HCT116 (cell line): ENCODE results near the gene ADARB2. TPM values are rescaled to one million over a fixed set of nuclear protein-coding genes. Genes with fewer than 3 reads are reported as not detected.

ENCODE experiments used
- ATAC-seq: fragments of 200-7000 bp; cut with Tn5 transposase; 2 replicates; pipeline ENCODE4 v1.9.1; 2020; ENCODE audit warnings: mild to moderate bottlenecking, moderate library complexity
- BruUV-seq: library from RNA; stranded (reverse); fragments of 400-500 nt; replicated peaks from 2 replicates; lab custom pipeline; 2021; lab: Mats Ljungman, UMichigan
- CTCF ChIA-PET: fragments of 300-600 bp; sonication (Branson Sonifier 250); formaldehyde crosslinking; loops from one replicate; lab custom pipeline; 2021; ENCODE audit warnings: antibody characterized with exemption; lab: Charles Lee
- POLR2A ChIA-PET: fragments of 300-600, 350-600 bp; sonication (Branson Sonifier 250); formaldehyde crosslinking; loops from one replicate; lab custom pipeline; 2021; ENCODE audit warnings: antibody characterized with exemption; lab: Charles Lee
- RAD21 ChIA-PET, 2 experiments: fragments of 300-600 bp; sonication (Branson Sonifier 250); formaldehyde crosslinking; loops; one replicate each; lab custom pipeline; 2023; ENCODE audit warnings: low total read pairs in 2 of 2; ENCODE audit not compliant: uncharacterized antibody in 2 of 2, unreplicated experiment in 2 of 2, low non-redundant PET in 1 of 2; lab: Charles Lee
- DNase-seq: peaks from one replicate; pipeline ENCODE4 v3.0.0-alpha.2; 2010; ENCODE audit warnings: low read depth, low spot score
- H2AFZ ChIP-seq: fragments of 200-600 bp; shearing (Covaris generic), sonication (generic); 2 replicates; pipeline ENCODE4 v1.6.1; 2017; ENCODE audit warnings: low read depth, mixed run types, mixed read lengths, antibody characterized with exemption, low read length; ENCODE audit not compliant: poor library complexity, severe bottlenecking
- H3K27ac ChIP-seq: 2 replicates; pipeline ENCODE4 v1.5.1; 2012; ENCODE audit warnings: low read depth, low read length
- H3K27me3 ChIP-seq: fragments of 200-600 bp; sonication (generic); 2 replicates; pipeline ENCODE4 v1.6.1; 2016; ENCODE audit warnings: mixed run types, low read length, mixed read lengths; ENCODE audit not compliant: insufficient read depth
- H3K36me3 ChIP-seq, 2 experiments: fragments of 200-500 bp in 1 of 2; fragments of 200-600 bp in 1 of 2; sonication (Bioruptor generic) in 1 of 2; sonication (generic) in 1 of 2; 2 replicates each; pipeline versions ENCODE4 v1.5.1 to v1.6.1; 2014 to 2016; ENCODE audit warnings: low read length in 2 of 2, inconsistent platforms in 1 of 2, mixed read lengths in 1 of 2, mixed run types in 1 of 2; ENCODE audit not compliant: insufficient read depth in 2 of 2, control insufficient read depth in 1 of 2
- H3K4me1 ChIP-seq, 2 experiments: fragments of 200-600 bp in 1 of 2; sonication (generic) in 1 of 2; 2 replicates each; pipeline versions ENCODE4 v1.5.1 to v1.6.1; 2012 to 2017; ENCODE audit warnings: low read length in 2 of 2, inconsistent platforms in 1 of 2, mild to moderate bottlenecking in 1 of 2, mixed read lengths in 1 of 2, mixed run types in 1 of 2, moderate library complexity in 1 of 2; ENCODE audit not compliant: insufficient read depth in 2 of 2, control insufficient read depth in 1 of 2
- H3K4me2 ChIP-seq: fragments of 200-600 bp; sonication (generic); 2 replicates; pipeline ENCODE4 v1.6.1; 2017; ENCODE audit warnings: mixed run types, low read length, mixed read lengths
- H3K4me3 ChIP-seq, 2 experiments: fragments of 200-600 bp in 1 of 2; sonication (generic) in 1 of 2; replicated peaks in 1 of 2; 2 replicates each; pipeline ENCODE4 v1.5.1; 2011 to 2016; ENCODE audit warnings: low read length in 2 of 2, control low read depth in 1 of 2, low read depth in 1 of 2, mild to moderate bottlenecking in 1 of 2, mixed read lengths in 1 of 2, mixed run types in 1 of 2
- H3K79me2 ChIP-seq: fragments of 200-600 bp; sonication (generic); 2 replicates; pipeline ENCODE4 v1.6.1; 2017; ENCODE audit warnings: mild to moderate bottlenecking, mixed run types, low read length, moderate library complexity, mixed read lengths; ENCODE audit not compliant: insufficient read depth
- H3K9ac ChIP-seq: fragments of 200-600 bp; sonication (generic); 2 replicates; pipeline ENCODE4 v1.6.1; 2016; ENCODE audit warnings: low read length, mixed read lengths
- H3K9me2 ChIP-seq: fragments of 200-600 bp; sonication (generic), shearing (Covaris generic); 2 replicates; pipeline ENCODE4 v1.6.1; 2017; ENCODE audit warnings: mixed run types, mild to moderate bottlenecking, moderate library complexity; ENCODE audit not compliant: insufficient read depth
- H3K9me3 ChIP-seq, 2 experiments: fragments of 200-500 bp in 1 of 2; fragments of 200-600 bp in 1 of 2; sonication (Bioruptor generic) in 1 of 2; sonication (generic) in 1 of 2; 2 replicates each; pipeline ENCODE4 v1.6.1; 2014 to 2017; ENCODE audit warnings: low read length in 2 of 2, mixed read lengths in 2 of 2, inconsistent platforms in 1 of 2, low read depth in 1 of 2, mild to moderate bottlenecking in 1 of 2, mixed run types in 1 of 2, moderate library complexity in 1 of 2; ENCODE audit not compliant: control insufficient read depth in 1 of 2, insufficient read depth in 1 of 2
- H4K20me1 ChIP-seq: fragments of 200-600 bp; sonication (generic), shearing (Covaris generic); 2 replicates; pipeline ENCODE4 v1.6.1; 2017; ENCODE audit warnings: mixed run types, mild to moderate bottlenecking, moderate library complexity; ENCODE audit not compliant: insufficient read depth
- ATF3 ChIP-seq: IDR thresholded peaks from 2 replicates; pipeline ENCODE4 v1.6.1; 2012
- CEBPB ChIP-seq: IDR thresholded peaks from 2 replicates; pipeline ENCODE4 v1.6.1; 2012; ENCODE audit warnings: low read depth
- CTCF ChIP-seq, 3 experiments: fragments of 200-600 bp in 1 of 3; sonication (generic) in 1 of 3; IDR thresholded peaks in 2 of 3; conservative IDR thresholded peaks in 1 of 3; 2 replicates each; pipeline ENCODE4 v1.5.1; 2012 to 2017; ENCODE audit warnings: low read depth in 2 of 3, low read length in 2 of 3, antibody characterized with exemption in 1 of 3, borderline replicate concordance in 1 of 3, control low read depth in 1 of 3, mild to moderate bottlenecking in 1 of 3, mixed read lengths in 1 of 3, mixed run types in 1 of 3, moderate library complexity in 1 of 3; ENCODE audit not compliant: insufficient read depth in 1 of 3
- ELF1 ChIP-seq: IDR thresholded peaks from 2 replicates; pipeline ENCODE4 v1.6.1; 2012; ENCODE audit warnings: low read depth, borderline replicate concordance
- EZH2 ChIP-seq: fragments of 200-600 bp; sonication (generic); IDR thresholded peaks from 2 replicates; pipeline ENCODE4 v1.6.1; 2017; ENCODE audit warnings: antibody characterized with exemption, mixed run types
- EZH2phosphoT487 ChIP-seq: fragments of 200-600 bp; IDR thresholded peaks from 2 replicates; pipeline ENCODE4 v1.6.1; 2018; ENCODE audit warnings: antibody characterized with exemption, borderline replicate concordance
- FOSL1 ChIP-seq: IDR thresholded peaks from 2 replicates; pipeline ENCODE4 v1.6.1; 2012; ENCODE audit warnings: low read depth
- POLR2A ChIP-seq: IDR thresholded peaks from 2 replicates; pipeline ENCODE4 v1.7.0; 2011; ENCODE audit warnings: borderline replicate concordance; ENCODE audit not compliant: insufficient read depth, insufficient read length; ENCODE audit errors: extremely low read depth
- POLR2AphosphoS5 ChIP-seq: IDR thresholded peaks from 2 replicates; pipeline ENCODE4 v1.6.1; 2011; ENCODE audit warnings: mild to moderate bottlenecking, low read depth, low read length, moderate library complexity
- RAD21 ChIP-seq: IDR thresholded peaks from 2 replicates; pipeline ENCODE4 v1.6.1; 2012; ENCODE audit warnings: low read depth, mild to moderate bottlenecking
- REST ChIP-seq: IDR thresholded peaks from 2 replicates; pipeline ENCODE4 v1.6.1; 2012; ENCODE audit warnings: low read depth
- SP1 ChIP-seq: IDR thresholded peaks from 2 replicates; pipeline ENCODE4 v1.6.1; 2012; ENCODE audit warnings: low read depth
- SRF ChIP-seq: IDR thresholded peaks from 2 replicates; pipeline ENCODE4 v1.6.1; 2012; ENCODE audit warnings: low read depth
- TCF7L2 ChIP-seq: IDR thresholded peaks from 2 replicates; pipeline ENCODE4 v1.7.0; 2011; ENCODE audit warnings: borderline replicate concordance, inconsistent platforms; ENCODE audit not compliant: insufficient read depth, insufficient read length; ENCODE audit errors: extremely low read depth
- YY1 ChIP-seq: IDR thresholded peaks from 2 replicates; pipeline ENCODE4 v1.6.1; 2011; ENCODE audit warnings: low read length, low read depth, moderate library complexity, mild to moderate bottlenecking; ENCODE audit not compliant: insufficient replicate concordance; ENCODE audit errors: extremely low read depth
- ZBTB33 ChIP-seq: IDR thresholded peaks from 2 replicates; pipeline ENCODE4 v1.6.1; 2011; ENCODE audit warnings: mild to moderate bottlenecking, low read length, moderate library complexity; ENCODE audit not compliant: insufficient replicate concordance; ENCODE audit errors: extremely low read depth
- ZFX ChIP-seq: fragments of 450-650 bp; IDR thresholded peaks from 2 replicates; pipeline ENCODE4 v1.6.1; 2017
- ZNF274 ChIP-seq: fragments of 200-500 bp; sonication (Bioruptor generic); IDR thresholded peaks from 2 replicates; pipeline ENCODE4 v1.6.1; 2014; ENCODE audit warnings: mild to moderate bottlenecking, low read depth, low read length, inconsistent platforms
- intact Hi-C: fragments of 100-400 bp; cut with micrococcal nuclease; formaldehyde crosslinking; loops from 2 replicates; pipeline ENCODE4 v1.10.0; 2022
- total RNA-seq: library from RNA; stranded (reverse); gene quantifications from one replicate; pipeline ENCODE4 v1.2.1, GENCODE V29; 2021; ENCODE audit not compliant: unreplicated experiment

The ADARB2 gene
- total RNA-seq, 1 experiment from 2014 or later, result not detected

- no peak for ATAC-seq
- BruUV-seq, result no TSS peak
- no peak overlapping the region for H2AFZ ChIP-seq
- CTCF ChIA-PET, result no interaction called here
- no peaks in the 10 kb centered on the region for H3K36me3 ChIP-seq
- H3K79me2 ChIP-seq, result no peaks in the 10 kb centered on the region
- H3K27ac ChIP-seq, result no peak overlapping the region
- RAD21 ChIA-PET, result no interaction called here
- intact Hi-C loops, result no loop called here
- POLR2A ChIA-PET, result no interaction called here
- H4K20me1 ChIP-seq, result no peaks in the 10 kb centered on the region
- H3K9me3 ChIP-seq, result no peaks in the 10 kb centered on the region
- H3K27me3 ChIP-seq, result peaks cover 33% of the 10 kb centered on the region; the same call in 1 of the 2 replicates
- DNase-seq, result no peak
- no peaks in the 10 kb centered on the region for H3K9me2 ChIP-seq
- H3K4me3 ChIP-seq, result no peak overlapping the region
- no peak overlapping the region for H3K4me2 ChIP-seq
- no peak overlapping the region for H3K9ac ChIP-seq
- H3K4me1 ChIP-seq, result no peaks in the 10 kb centered on the region
- no peak for TF ChIP-seq CTCF (IDR thresholded peaks at IDR 0.05 in 2 of 3, conservative IDR thresholded peaks at IDR 0.05 in 1 of 3; ENCODE audit: borderline replicate concordance in 1 of 3, insufficient read depth in 1 of 3, low read depth in 2 of 3, low read length in 2 of 3)
- TF ChIP-seq EZH2phosphoT487, result no peak
- TF ChIP-seq POLR2A, result no peak
- no peak for TF ChIP-seq ZBTB33
- no peak for TF ChIP-seq RAD21
- no peak for TF ChIP-seq ATF3
- TF ChIP-seq ZNF274, result no peak
- no peak for TF ChIP-seq REST
- no peak for TF ChIP-seq FOSL1
- no peak for TF ChIP-seq POLR2AphosphoS5
- TF ChIP-seq ELF1, result no peak
- no peak for TF ChIP-seq YY1
- no peak for TF ChIP-seq EZH2
- no peak for TF ChIP-seq ZFX
- no peak for TF ChIP-seq SP1
- no peak for TF ChIP-seq CEBPB
- no peak for TF ChIP-seq TCF7L2
- no peak for TF ChIP-seq SRF
These were observed 126.1 kb downstream of the ADARB2 start for GRCh38 chr10:1610986-1611770.
